Activated CD8-positive, alpha-beta memory T cell treated with anti-CD3 and anti-CD28 coated beads for 36 hours (primary cell): ENCODE results near the gene ARHGEF1. TPM values are rescaled to one million over a fixed set of nuclear protein-coding genes. Genes with fewer than 3 reads are reported as not detected.

Experiments
- CTCF ChIA-PET: fragments of 350-600 bp; sonication (Branson Sonifier 250); formaldehyde crosslinking; loops from one replicate; lab custom pipeline; 2021; ENCODE audit warnings: antibody characterized with exemption; lab: Charles Lee
- POLR2A ChIA-PET: fragments of 350-600 bp; sonication (Branson Sonifier 250); formaldehyde crosslinking; loops from one replicate; lab custom pipeline; 2021; ENCODE audit warnings: antibody characterized with exemption; lab: Charles Lee
- total RNA-seq, 2 experiments: library from RNA; stranded (reverse); gene quantifications; one replicate each; pipeline ENCODE4 v1.2.3, GENCODE V29; 2021

ARHGEF1 gene
- total RNA-seq, 2 experiments from 2014 or later, result 294 to 297 TPM

DNA sequence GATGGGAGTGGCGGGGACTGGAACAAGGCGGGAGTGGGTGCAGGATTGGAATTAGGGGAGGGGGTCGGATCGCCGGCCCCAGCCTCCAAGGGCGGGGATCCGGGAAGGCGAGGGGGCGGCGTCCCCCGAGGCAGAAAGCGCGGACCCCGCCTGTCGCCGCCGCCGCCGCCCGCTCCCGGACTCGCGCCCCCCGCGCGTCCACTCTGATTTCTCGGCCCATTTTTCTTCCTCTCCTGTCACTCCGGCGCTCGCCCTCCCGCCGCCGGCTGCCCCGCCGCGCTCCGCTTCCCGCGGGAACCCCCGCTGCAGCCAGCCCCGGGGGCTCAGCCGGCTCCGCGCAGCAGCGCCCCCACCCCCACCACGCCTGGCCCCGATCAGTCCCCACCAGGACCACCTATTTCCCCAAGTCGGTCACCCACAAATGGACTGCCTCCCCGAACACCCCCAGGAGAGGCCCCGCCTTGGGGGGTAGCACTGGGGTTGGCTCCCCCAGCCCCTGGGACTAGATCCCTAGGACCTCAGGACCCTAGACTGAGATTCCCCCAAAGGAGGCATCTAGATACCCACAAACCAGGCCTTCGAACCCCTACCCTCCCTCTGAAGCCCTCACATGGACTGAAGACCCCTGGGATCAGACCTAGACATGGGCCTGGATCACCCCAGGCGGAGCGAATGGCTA lies 57.9 kb downstream of the ARHGEF1 start:
- CTCF ChIA-PET, result interaction anchor here (0.8 kb wide), 1 partner anchor 11 kb away, joined by 3 read pairs; no protein-coding TSS in a partner anchor
- POLR2A ChIA-PET, result no interaction called here

DNA sequence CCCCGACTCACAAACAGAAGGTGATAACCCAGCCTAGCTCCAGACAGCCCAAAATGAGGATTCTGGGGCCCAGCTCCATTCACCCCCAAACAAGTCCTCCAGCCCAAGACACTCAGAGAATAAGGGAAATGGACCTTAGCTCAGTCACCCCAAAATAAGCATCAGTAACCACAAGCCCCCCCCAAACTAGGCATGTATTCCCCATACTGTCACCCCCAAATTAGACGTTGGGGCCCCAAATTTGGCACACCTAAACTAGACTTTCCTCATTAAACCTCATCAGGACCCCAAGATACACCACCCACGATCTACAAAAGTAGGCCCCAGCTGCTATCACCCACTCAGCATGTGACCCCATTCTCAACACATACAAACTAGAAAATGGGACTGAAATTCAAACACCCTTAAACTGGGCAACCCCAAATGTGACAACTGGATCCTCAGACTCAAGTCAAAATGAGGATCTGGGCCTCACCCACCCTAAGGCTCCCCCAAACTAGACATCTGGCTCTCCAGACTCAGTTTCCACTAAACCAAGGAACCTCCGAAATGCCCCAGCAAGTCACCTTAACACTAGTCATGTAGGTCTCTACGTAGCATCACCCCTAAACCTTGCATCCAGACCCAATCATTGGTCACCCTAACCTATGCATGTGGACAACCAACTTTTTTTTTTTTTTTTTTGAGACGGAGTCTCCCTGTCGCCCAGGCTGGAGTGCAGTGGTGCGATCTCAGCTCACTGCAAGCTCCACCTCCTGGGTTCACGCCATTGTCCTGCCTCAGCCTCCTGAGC lies 58.6 kb downstream of the ARHGEF1 start:
- POLR2A ChIA-PET, result no interaction called here

DNA sequence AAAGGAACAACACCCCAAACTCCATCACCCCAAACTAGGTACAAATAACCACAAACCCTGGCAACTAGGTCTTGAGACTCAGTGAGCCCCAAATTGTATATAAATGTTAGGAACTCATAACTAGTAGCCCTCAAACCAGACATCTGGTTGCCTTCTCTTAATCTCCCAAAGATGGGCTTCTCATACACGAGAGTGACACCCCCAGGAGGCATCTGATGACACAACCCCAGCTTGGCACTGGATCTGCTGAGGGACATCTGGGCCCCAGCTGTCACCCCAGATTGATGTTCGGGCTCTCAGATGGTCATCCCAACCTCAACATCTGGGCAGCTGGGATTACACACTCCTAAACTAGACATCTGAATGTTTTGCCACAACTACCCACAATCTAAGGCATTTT lies 61.4 kb downstream of the ARHGEF1 start:
- POLR2A ChIA-PET, result interaction anchor here (0.7 to 3.7 kb wide), 3 partner anchors 15 to 72 kb away, joined by 3 to 25 read pairs (median 25); no protein-coding TSS in a partner anchor
- CTCF ChIA-PET, result interaction anchor here (0.7 to 3.9 kb wide), 6 partner anchors 10 to 84 kb away, joined by 3 to 21 read pairs (median 14); partner anchors contain the start of genes RABAC1 and RPS19

More for the DNA sequence above, 58.6 kb downstream of the ARHGEF1 start:
- CTCF ChIA-PET, result interaction anchor here (0.8 kb wide), 1 partner anchor 10 kb away, joined by 3 read pairs; no protein-coding TSS in a partner anchor

DNA sequence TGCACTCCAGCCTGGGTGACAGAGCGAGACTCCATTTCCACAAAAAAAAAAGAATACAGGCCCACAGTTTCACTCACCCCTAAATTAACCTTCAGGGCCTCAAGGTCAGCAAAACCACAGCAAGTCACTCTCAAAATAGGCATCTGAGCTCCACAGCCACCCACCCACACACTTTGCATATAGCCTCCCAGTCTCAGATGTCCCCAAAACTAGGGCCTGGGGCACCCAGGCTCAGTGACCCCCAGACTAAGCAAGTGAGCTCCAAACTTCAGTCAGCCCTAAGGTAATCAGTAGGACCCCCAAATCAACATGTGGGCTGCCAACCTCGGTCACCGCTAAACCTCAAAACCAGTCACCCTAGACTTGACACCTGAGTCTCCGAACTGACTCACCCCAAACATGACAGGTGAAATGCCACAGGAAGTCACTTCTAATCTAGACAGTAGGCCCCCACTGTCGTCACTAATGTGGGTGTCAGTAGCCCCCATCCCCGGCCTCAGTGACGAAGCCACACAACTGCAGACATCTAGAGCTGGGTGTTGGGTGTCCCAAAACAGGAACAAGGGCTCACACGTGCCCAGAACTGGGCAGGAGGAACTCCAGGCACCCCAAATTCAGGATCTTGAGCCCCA lies 62.3 kb downstream of the ARHGEF1 start:
- CTCF ChIA-PET, result interaction anchor here (0.6 to 3.9 kb wide), 15 partner anchors 9 to 390 kb away, joined by 3 to 23 read pairs (median 4); partner anchors contain the start of genes CD79A, RABAC1 and RPS19
- POLR2A ChIA-PET, result interaction anchor here (0.7 to 3.7 kb wide), 12 partner anchors 8 to 85 kb away, joined by 3 to 25 read pairs (median 6); partner anchors contain the start of genes RABAC1 and RPS19

DNA sequence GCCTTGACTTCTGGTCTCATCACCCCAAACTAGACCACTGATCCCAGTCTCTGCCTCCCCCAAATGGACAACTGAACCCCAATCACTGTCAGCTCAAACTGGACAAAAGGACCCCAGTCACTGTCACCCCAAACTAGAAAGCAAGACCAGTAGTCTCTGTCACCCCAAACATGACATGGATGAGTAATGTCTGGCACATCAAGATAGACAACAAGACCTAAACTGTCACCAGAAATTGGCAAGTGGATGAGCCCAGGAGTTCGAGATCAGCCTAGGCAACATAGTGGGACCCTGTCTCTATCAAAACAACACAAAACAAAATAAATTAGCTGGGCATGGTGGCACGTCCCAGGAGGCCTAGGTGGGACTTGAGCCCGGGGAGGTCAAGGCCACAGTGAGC lies 64.1 kb downstream of the ARHGEF1 start:
- ChIA-PET CTCF (interaction anchor here (0.6 to 3.9 kb wide), 11 partner anchors 10 to 96 kb away, joined by 3 to 23 read pairs (median 4); partner anchors contain the start of genes CD79A, RABAC1 and RPS19), POLR2A (interaction anchor here (2.4 to 3.7 kb wide), 2 partner anchors 12 to 75 kb away, joined by 12 to 25 read pairs; partner anchors contain the start of gene RABAC1)

DNA sequence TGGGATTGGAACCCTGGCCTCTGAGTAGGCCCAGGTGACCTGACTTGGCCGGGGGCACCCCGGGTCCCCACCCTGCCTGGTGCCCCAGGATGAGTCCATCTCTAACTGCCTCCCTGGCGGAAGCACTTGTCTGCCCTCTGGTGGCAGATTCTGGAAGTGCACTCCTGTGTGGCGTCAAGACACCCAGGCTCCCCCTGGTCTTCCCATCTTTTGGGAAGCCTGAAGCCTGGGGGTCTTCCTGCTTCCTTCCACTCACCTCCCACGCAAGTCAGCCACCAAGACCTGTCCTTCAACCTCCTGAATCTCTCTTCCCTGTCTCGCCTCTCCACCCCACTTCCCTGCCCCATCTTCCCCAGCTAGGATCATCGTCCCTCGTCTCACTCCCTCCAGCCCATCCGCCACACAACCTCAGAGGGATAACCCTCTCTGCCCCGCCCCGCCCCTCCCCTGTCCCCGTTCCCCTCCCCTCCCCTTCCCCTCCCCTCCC lies 68.7 kb downstream of the ARHGEF1 start:
- ChIA-PET CTCF (interaction anchor here (0.7 to 3.5 kb wide), 11 partner anchors 9 to 92 kb away, joined by 3 to 26 read pairs (median 3); partner anchors contain the start of gene RPS19), POLR2A (interaction anchor here (0.6 kb wide), 1 partner anchor 76 kb away, joined by 13 read pairs; no protein-coding TSS in a partner anchor)

DNA sequence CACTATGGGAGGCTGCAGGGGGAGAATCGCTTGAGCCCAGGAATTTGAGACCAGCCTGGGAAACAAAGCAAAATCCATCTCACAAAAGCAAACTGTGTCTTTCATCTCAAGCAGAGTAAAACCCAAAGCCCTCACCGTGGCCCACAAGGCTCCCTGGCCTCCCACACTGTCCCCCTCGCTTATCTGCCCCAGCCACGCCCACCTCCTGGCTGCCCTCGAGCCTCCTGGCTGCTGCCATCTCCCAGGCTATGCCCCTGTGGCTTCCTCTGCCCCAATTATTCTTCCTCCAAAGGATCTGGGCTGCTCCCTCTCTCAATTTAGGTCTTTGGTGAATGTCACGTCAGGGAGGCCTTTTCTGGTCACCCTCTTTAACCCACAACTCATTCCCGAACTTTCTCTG lies 72.5 kb downstream of the ARHGEF1 start:
- ChIA-PET CTCF (interaction anchor here (3.0 kb wide), 1 partner anchor 82 kb away, joined by 10 read pairs; no protein-coding TSS in a partner anchor), POLR2A (no interaction called here)

DNA sequence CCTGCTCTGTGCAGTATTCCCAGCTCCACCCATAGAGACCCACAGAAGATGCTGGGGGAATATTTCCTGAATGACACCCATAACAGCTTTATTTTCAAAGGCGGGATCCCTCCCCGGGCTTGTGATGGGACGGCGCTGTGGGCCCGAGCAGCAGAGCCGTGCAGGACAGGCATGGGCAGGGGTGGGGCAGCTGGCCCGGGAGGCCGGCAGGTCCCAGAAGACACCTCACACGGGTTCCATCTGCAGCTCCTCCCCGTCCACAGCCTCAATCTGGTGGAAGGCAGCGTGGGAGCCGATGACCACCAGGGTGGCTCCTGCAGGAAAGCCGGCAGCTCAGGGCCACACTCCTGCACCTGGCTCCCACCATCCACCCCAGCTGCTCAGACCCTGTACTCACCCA lies 73.6 kb downstream of the ARHGEF1 start:
- ChIA-PET POLR2A (interaction anchor here (1.0 to 1.6 kb wide), 2 partner anchors 12 to 96 kb away, joined by 4 read pairs; partner anchors contain the start of gene RPS19), CTCF (interaction anchor here (0.7 to 3.0 kb wide), 6 partner anchors 10 to 97 kb away, joined by 3 to 10 read pairs (median 3); partner anchors contain the start of gene RPS19)

Other genes starting within 250 kb of the ARHGEF1 start
- not detected for gene CEACAM7, start 194.9 kb upstream of the ARHGEF1 start, total RNA-seq
- gene CEACAM5, start 174.6 kb upstream of the ARHGEF1 start, total RNA-seq, result not detected
- not detected for gene CEACAM6, start 127.7 kb upstream of the ARHGEF1 start, total RNA-seq
- gene CEACAM3, start 86.6 kb upstream of the ARHGEF1 start, total RNA-seq, result not detected
- gene LYPD4, start 38.5 kb upstream of the ARHGEF1 start, total RNA-seq, result not detected
- gene DMRTC2, start 38.1 kb upstream of the ARHGEF1 start, total RNA-seq, result not detected
- 1,000 to 10,000 TPM; 2,995 to 3,062 TPM for gene RPS19, start 22.9 kb upstream of the ARHGEF1 start, total RNA-seq
- 1 to 10 TPM; 4.7 to 6.4 TPM for gene CD79A, start 5.9 kb upstream of the ARHGEF1 start, total RNA-seq
- gene ERFL, start 45.3 kb downstream of the ARHGEF1 start, total RNA-seq, result 1 to 10 TPM; 1.1 to 1.3 TPM
- 10 to 100 TPM; 68.1 to 73.5 TPM for gene RABAC1, start 76.1 kb downstream of the ARHGEF1 start, total RNA-seq
- gene ATP1A3, start 111.0 kb downstream of the ARHGEF1 start, total RNA-seq, result 1 to 10 TPM; 2.9 to 3.0 TPM
- gene GRIK5, start 187.0 kb downstream of the ARHGEF1 start, total RNA-seq, result under 1 TPM; 0.59 TPM
- 10 to 100 TPM; 16.8 to 17.2 TPM for gene ZNF574, start 193.0 kb downstream of the ARHGEF1 start, total RNA-seq
- 10 to 100 TPM; 55.3 to 57.1 TPM for gene POU2F2, start 249.3 kb downstream of the ARHGEF1 start, total RNA-seq